Measurements from ENCODE around the gene RESP18.

Gene RESP18

GRCh38 chr2:219277703-219278654 lies 54.6 kb downstream of the RESP18 start:
- peak; percentile 71 for DNase-seq (ENCODE audit: low spot score)
